MCF 10A (cell line): ENCODE data around the gene MVB12B. TPM values are rescaled to one million over a fixed set of nuclear protein-coding genes. Genes with fewer than 3 reads are reported as not detected.
A peak's percentile ranks its signal among the peaks of the same experiment; 100 is the strongest.

Source experiments
- BruUV-seq: library from RNA; stranded (reverse); fragments of 400-500 nt; replicated peaks from 2 replicates; lab custom pipeline; 2021; lab: Mats Ljungman, UMichigan
- CTCF ChIA-PET: fragments of 300-600 bp; sonication (Branson Sonifier 250); formaldehyde crosslinking; extraction: SDS; loops from one replicate; lab custom pipeline; 2021; ENCODE audit warnings: antibody characterized with exemption, inconsistent platforms; lab: Yijun Ruan, JAX
- POLR2A ChIA-PET: fragments of 300-600, 350-650 bp; sonication (Branson Sonifier 250); formaldehyde crosslinking; extraction: SDS; loops from one replicate; lab custom pipeline; 2020; ENCODE audit warnings: antibody characterized with exemption, inconsistent platforms; lab: Yijun Ruan, JAX
- DNase-seq: peaks from one replicate; pipeline ENCODE4 v3.0.0-alpha.2; 2018; ENCODE audit not compliant: unreplicated experiment
- H3K27ac Mint-ChIP-seq: one replicate; pipeline ENCODE4 v1.8.0; 2022; ENCODE audit warnings: mild to moderate bottlenecking, low read depth, mixed read lengths; ENCODE audit not compliant: unreplicated experiment
- H3K27me3 Mint-ChIP-seq: one replicate; pipeline ENCODE4 v1.8.0; 2022; ENCODE audit warnings: mixed read lengths; ENCODE audit not compliant: insufficient read depth, unreplicated experiment
- H3K36me3 Mint-ChIP-seq: one replicate; pipeline ENCODE4 v1.8.0; 2022; ENCODE audit warnings: mild to moderate bottlenecking, moderate library complexity, mixed read lengths; ENCODE audit not compliant: insufficient read depth, unreplicated experiment
- H3K4me1 Mint-ChIP-seq: one replicate; pipeline ENCODE4 v1.8.0; 2022; ENCODE audit warnings: mixed read lengths; ENCODE audit not compliant: insufficient read depth, unreplicated experiment
- H3K4me3 Mint-ChIP-seq: one replicate; pipeline ENCODE4 v1.8.0; 2022; ENCODE audit warnings: mild to moderate bottlenecking, moderate library complexity, mixed read lengths; ENCODE audit not compliant: unreplicated experiment
- H3K9me3 Mint-ChIP-seq: one replicate; pipeline ENCODE4 v1.8.0; 2022; ENCODE audit warnings: mixed read lengths; ENCODE audit not compliant: unreplicated experiment
- CTCF ChIP-seq: fragments of 200-600 bp; IDR thresholded peaks from one replicate; pipeline ENCODE4 v1.8.0; 2022; ENCODE audit warnings: antibody characterized with exemption, mild to moderate bottlenecking; ENCODE audit not compliant: unreplicated experiment
- intact Hi-C: fragments of 100-400 bp; cut with micrococcal nuclease; formaldehyde crosslinking; loops from 2 replicates; pipeline ENCODE4 v1.14.1; 2022
- total RNA-seq: library from RNA; stranded (reverse); gene quantifications from 2 replicates; pipeline ENCODE4 v1.2.3, GENCODE V29; 2022

The MVB12B gene
- total RNA-seq, 1 experiment from 2014 or later = 5.5 TPM

- H3K4me1 Mint-ChIP-seq = no peaks in the 10 kb centered on the region
- no peak overlapping the region for H3K4me3 Mint-ChIP-seq
- CTCF ChIA-PET = interaction anchor here (0.9 to 9.8 kb wide), 10 partner anchors 8 to 71 kb away, joined by 3 to 217 read pairs (median 4); no protein-coding TSS in a partner anchor
- no TSS peak for BruUV-seq
- H3K9me3 Mint-ChIP-seq = no peaks in the 10 kb centered on the region
- TF ChIP-seq CTCF = no peak
- no peaks in the 10 kb centered on the region for H3K27me3 Mint-ChIP-seq
- POLR2A ChIA-PET = interaction anchor here (1.2 kb wide), 1 partner anchor 937 kb away, joined by 4 read pairs; no protein-coding TSS in a partner anchor
- intact Hi-C loops = loop anchor here (10.0 kb wide), 1 partner anchor 753 kb away; the partner anchor contains the start of gene PBX3
- no peak overlapping the region for H3K27ac Mint-ChIP-seq
- H3K36me3 Mint-ChIP-seq = no peaks in the 10 kb centered on the region
- no peak for DNase-seq
Measured at GRCh38 chr9:126497660-126498275, 171.1 kb downstream of the MVB12B start.

- intact Hi-C loops = loop anchor here (10.0 kb wide), 1 partner anchor 754 kb away; the partner anchor contains the start of gene PBX3
- H3K9me3 Mint-ChIP-seq = no peaks in the 10 kb centered on the region
- DNase-seq = no peak
- H3K4me3 Mint-ChIP-seq = no peak overlapping the region
- no peaks in the 10 kb centered on the region for H3K36me3 Mint-ChIP-seq
- H3K27me3 Mint-ChIP-seq = no peaks in the 10 kb centered on the region
- no peak overlapping the region for H3K27ac Mint-ChIP-seq
- ChIA-PET POLR2A (interaction anchor here (1.2 kb wide), 1 partner anchor 937 kb away, joined by 4 read pairs; no protein-coding TSS in a partner anchor), CTCF (interaction anchor here (0.6 to 9.8 kb wide), 15 partner anchors 8 to 956 kb away, joined by 3 to 217 read pairs (median 4); no protein-coding TSS in a partner anchor)
- no TSS peak for BruUV-seq
- TF ChIP-seq CTCF = no peak
- H3K4me1 Mint-ChIP-seq = no peaks in the 10 kb centered on the region
Measured at GRCh38 chr9:126498331-126498730, 171.7 kb downstream of the MVB12B start.

DNA sequence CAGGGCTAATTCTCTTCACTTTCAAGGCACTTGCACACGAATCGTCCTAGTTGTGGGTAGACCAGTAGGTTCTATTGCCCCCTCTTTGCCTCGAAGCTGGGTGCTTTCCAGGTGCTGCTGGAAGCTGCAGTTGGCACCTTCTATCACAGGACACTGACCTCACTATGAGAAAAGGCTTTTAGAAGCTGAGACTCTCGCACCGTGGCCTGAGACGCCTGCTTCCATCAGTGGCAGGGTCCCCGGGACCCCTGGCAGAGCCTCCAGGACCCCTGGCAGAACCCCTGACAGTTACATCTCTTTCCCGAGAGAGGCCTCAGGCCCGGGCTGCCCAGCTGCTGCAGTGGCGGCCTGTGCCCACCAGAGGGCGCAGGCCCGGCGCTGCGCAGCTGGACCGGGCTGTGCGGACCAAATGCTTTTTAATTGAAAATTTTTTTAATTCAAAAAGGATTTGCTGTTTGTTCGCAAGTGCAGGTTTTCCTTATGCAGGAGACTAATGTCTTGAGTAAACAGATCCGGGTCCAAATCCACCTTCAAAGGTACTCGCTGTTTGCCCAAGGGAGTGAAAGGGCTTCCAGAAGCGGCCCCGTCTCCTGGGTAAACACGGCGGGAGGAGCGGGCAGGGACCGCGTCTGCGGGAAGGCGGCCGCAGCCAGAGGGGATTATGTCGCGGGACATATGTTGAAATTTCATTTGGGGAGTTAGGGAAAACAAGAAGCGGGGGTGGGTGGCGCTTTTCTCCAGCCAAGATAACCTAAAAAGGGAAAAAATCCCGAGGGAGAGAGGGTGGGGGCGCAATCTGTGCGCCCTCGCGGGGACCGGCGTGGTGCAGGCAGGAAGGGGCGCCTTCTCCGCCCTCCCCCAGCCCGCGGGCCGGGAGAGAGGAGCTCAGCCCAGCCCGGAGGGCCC, 172.6 kb downstream of the MVB12B start:
- Mint-ChIP-seq H3K4me3 (peak overlapping the region; percentile 55), H3K4me1 (no peaks in the 10 kb centered on the region), H3K9me3 (no peaks in the 10 kb centered on the region), H3K27me3 (no peaks in the 10 kb centered on the region), H3K27ac (no peak overlapping the region), H3K36me3 (no peaks in the 10 kb centered on the region)
- CTCF ChIA-PET = interaction anchor here (0.6 to 9.8 kb wide), 42 partner anchors 8 to 957 kb away, joined by 3 to 217 read pairs (median 4); no protein-coding TSS in a partner anchor
- TF ChIP-seq CTCF = peak; percentile 97
- intact Hi-C loops = loop anchor here (10.0 kb wide), 1 partner anchor 754 kb away; the partner anchor contains the start of gene PBX3
- BruUV-seq = no TSS peak
- POLR2A ChIA-PET = no interaction called here
- DNase-seq = peak; percentile 48
